ENCODE results near the gene GABRR3.
A peak's percentile ranks its signal among the peaks of the same experiment; 100 is the strongest.

Gene GABRR3

DNA sequence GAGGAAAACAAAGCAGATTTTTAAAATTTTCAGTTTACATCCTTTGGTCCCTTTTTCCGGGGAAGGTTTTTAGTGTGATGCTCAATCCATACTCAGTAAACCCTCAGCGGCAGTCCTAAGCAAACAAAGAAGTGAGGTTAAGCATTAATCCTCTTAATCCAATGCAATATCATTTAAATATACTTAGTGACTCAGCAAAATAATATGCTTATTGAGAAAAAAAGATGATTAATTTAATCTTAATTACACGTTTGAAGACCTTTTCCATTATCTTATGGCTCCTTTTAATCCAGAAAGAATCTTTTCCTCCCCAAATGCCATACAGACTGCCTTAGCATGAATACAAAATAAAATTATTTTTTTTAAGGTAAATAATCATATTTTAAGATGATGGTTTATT is at the start of gene GABRR3:
GABRR3 (minus strand) TSS at position 108 of the 400 bp plus-strand sequence. CDS start 328 bp downstream, outside the sequence.
- DNase-seq: no peak

DNA sequence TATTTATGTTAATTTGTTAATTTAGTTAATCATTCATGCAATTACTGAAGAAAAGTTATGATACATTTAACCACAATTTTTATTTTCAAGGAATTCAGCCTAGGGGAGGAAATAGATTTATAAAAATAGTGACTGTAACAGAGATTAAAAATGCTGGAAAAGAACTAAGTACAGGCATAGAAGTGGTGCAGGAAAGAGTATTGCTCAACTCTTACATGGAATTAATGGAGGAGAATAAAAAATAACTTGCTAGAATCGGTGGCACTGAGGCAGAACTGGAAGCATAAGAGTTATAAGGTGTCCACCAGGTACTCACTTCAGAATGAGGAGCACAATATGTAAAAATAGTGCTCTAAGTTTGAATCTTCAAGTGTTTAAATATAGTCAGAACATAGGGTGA is 38.4 kb upstream of the GABRR3 start:
- no peak for DNase-seq

DNA sequence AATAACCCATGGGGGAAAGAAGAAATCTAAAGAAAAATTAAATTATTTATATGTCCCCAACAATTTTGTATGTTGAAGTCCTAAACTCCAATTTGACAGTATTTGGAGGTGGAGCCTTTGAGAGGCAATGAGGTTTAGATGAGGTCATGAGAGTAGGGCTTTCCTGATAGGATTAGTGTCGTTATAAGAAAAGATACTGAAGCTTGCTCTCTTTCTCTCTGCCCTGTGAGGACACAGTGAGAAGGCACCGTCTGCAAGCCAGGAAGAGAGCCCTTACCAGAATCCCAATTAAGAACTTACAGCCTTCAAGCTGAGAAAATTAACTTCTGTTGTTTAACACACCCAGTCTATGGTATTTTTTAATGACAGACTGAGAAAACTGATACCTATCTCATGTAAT is 35.7 kb upstream of the GABRR3 start:
- no peak for DNase-seq

DNA sequence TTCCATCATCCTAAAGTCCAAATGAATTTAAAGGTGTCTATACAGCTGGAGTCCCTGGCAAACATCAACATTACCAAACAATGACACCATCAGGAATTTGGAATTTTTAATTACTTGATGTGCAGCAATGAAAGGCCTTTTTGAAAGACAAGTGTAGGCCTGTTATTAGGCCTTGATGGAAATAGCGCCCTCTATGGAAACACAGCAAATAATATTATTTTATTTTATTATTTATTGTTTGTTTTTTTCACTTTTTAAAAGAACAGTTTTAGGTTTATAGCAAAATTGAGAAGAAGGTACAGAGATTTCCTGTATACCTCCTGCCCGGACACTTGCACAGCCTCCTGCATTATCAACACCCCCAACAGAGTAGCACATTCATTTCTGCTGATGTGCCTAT is 33.7 kb upstream of the GABRR3 start:
- DNase-seq: no peak

DNA sequence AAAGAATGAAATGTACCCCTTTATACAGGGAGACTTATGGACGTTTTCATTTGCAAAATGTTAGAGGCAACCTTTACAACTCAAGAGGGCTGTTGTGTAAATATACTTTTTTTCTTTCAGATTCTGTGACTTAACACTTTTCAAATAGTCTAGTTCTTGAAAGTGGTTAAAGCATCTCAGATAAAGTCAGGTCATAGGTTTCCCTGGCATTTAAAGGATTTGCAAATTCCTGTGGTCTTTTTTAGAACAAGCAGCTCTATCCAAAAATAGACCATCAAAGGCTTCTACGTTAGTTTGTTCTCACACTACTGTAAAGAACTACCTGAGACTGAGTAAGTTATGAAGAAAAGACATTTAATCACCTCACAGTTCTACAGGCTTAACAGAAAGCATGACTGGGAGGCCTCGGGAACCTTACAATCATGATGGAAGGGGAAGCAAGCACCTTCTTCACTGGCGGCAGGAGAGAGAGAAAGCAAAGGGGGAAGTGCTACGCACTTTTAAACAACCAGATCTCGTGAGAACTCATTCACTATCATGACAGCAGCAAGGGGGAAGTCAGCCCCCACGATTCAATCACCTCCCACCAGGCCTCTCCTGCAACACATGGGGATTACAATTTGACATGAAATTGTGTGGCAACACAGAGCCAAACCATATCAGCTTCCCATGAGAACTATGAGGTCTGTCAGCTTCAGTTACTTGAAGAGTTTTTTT is 23.3 kb upstream of the GABRR3 start:
- no peak for DNase-seq

DNA sequence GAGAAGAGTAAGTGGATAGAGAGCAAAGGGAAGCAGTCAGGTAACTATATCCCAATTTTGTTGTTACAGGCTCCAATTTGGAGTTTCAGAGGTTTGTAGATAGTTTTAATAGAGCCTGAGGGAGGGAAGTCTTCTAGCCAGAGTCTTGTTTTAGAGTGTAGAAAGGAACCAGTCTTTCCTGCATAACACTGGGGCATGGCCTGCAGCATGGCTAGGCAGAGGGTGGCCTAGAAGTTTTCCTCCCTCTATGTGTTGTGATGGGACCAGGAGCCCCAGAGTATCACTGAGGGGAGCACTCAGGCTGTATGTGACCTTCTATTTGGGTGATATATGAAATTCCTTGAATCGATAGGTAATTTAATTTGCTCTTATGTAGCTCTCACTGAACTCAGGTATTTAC is 22.5 kb upstream of the GABRR3 start:
- no peak for DNase-seq

DNA sequence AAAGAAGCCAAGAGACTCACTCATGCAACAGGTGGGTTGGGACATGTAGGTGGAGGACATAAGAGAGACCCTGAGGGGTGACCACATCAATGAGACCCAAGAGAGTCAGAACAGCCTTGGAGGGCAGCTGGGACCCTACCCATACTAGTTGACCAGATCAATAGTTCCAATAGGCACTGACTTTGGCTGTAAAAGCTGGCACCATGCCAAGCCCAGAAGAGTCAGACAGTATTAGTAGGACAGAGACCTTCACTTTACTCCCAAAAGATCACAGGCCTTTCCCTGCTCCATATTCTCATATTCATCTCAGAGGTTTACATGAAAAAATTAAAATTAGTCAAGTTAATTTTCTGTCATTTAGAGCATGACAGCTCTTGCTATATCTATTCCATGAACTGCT is 20.9 kb upstream of the GABRR3 start:
- DNase-seq: no peak

DNA sequence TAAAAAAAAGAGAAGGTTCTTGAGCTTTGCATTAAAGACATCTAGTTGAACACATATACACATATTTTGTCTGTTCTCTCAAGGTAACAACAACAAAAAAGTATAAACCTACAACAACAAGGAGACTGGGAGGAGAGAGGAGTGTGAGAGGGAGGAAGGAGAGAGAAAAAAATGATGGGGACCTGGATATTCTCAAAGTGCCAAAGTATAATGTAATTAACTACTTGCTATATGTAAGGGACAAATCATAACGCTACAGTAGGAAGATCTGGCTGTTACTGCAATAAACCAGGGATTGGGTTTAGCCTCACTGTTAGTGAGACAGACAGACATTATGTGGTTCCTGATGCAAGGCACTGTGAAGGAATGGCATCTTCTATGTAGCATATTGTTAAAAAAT is 14.2 kb upstream of the GABRR3 start:
- DNase-seq: no peak

DNA sequence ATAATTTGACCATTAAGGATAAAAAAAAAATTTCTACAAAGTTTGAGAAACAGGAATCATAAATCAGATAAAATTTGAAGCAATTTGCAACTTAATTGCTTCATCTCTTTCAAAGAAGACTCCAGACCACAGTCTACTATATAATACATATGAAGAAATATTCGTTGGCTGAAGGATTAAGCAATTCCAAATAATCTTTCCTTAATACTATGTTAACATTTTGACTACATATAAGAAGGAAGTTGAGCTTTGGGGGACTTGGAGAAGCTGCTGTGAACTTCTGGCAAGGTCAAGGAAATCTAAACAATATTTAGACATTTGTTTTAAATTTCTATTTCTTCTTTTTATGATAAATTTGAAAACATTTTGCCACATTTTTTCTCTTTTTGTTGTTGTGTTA is 13.5 kb upstream of the GABRR3 start:
- DNase-seq: no peak

DNA sequence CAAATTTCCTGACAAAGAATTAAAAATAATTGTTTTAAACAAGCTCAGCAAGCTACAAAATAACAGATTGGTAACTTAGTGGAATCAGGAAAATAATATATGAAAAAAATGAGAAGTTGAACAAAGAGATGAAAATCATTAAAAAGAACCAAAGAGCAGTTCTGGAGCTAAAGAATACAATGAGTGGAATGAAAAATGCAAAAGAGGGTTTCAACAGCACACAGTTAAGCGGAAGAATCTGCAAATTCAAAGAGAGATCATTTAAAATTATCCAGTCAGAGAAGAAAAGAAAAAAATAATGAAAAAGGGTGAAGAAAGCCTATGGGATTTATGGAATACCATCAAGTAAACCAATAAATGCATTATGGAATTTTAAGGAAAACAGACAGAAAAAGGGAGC is 6.2 kb upstream of the GABRR3 start:
- DNase-seq: no peak

DNA sequence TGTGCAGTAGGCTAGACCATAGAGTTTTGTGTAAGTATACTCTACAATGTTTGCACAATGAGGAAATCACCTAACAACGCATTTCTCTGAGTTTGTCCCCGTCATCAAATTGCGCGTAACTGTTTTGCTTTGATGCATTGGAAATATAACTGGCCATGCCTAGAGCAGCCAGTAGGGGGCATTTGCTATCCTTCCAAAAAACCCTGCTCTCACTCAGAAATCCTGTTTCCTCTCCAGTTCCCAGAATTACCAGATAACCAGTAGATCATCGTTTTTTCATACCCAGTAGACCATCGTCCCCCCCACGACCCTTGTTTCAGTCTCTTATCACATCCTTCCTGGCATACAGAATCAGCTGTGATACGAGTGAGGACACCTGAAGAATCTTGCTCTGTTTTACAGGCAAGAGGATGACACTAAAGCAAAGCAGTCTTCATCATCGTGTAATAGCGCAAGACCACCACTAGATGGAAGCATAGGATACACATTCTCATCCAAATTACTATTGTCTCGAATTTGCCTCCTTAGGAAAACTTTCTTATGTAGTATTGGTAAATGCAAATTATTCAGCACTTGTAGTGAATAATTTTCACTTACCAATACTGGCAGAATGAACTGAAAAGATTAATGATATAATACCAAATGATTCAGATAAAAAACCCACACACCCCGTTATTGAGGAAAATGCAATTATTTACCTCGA is 4.4 kb upstream of the GABRR3 start:
- DNase-seq: peak; percentile 68

DNA sequence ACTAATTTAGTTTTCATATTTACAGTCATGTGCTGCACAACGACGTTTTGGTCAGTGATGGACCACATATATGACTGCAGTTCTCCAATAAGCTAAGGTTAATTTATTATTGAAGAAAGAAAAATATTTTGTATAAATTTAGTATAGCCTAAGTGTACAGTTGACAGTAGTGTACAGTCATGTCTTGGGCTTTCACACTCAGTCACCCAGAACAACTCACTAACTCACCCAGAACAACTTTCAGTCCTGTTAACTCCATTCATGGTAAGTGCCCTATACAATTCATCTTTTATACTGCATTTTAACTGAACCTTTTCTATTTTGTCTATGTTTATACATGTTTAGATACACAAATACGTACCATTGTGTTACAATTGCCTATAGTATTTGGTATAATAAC is 3.8 kb upstream of the GABRR3 start:
- DNase-seq: no peak

DNA sequence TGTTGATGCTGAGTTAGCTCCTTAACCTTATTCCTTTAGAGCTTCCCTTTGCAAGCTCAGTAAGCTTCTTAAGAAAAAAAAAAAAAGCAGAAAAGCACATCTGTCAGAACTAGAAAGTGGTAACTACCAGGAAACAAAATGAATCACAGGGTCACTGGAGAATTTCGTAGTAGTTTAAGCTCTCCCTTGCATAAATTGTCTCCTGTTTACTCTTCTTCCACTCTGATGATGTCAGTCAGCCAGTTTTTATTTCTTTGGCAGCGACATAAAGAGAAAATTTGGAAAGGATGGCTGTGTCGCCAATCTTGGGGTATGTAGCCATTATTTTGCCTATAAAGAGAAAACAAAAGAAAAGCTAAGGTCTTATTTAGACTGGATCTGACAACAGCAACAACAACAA is 3.2 kb upstream of the GABRR3 start:
- DNase-seq: no peak

DNA sequence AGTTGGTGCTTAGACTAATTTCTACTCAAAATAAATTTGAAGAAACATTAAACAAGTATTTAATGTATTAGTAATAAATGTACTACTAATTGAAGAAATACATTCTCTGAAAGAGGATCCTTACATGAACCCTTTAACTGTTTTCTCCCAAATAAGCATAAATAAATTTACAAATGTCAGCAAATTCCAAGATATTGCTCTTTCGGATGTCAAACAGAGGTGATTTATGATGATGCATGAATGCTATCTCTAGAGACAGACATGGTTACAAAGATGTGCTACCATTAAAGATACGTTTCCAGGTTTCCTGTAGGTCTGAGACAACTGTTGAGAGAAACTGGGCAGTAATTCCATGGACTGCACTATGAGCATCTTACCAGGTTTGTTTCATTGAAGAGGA is 629 bp downstream of the GABRR3 start:
- no peak for DNase-seq

DNA sequence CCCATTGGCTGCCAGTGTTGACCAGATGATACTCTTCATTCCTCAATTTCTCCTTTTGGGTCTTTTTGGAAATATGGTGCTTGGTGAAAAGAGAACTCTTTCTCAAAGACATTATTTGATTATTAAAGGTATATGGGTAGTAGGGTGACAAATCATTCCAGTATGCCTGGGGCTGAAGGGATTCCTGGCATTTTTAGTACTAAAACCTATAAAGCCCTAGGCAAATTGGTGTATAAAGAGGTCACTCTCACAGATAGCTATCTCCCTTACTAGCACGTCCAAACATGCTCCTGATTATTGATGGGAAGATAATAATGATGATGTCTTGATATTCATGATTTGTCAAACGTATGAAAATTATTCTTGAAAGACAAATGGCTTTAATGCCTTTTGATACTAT is 1.1 kb downstream of the GABRR3 start:
- DNase-seq: no peak

DNA sequence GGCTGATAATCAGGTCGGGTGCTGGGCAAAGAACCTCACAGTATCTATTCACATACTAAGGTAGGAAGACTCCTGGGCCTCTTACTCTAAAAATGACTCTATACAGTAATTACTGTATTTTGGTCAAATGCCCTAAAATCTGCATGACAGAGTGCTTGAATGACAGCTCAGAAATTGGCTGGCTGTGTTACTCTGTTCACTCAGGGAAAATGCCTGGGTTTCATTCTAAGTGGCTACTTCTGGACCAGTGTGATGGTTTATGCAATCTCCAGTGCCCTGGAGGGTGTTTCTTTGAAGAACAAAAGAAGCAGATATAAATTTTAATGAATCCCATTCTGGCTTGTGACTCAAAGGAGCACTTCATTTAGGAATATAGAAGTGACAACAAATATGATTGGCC is 2.2 kb downstream of the GABRR3 start:
- no peak for DNase-seq

DNA sequence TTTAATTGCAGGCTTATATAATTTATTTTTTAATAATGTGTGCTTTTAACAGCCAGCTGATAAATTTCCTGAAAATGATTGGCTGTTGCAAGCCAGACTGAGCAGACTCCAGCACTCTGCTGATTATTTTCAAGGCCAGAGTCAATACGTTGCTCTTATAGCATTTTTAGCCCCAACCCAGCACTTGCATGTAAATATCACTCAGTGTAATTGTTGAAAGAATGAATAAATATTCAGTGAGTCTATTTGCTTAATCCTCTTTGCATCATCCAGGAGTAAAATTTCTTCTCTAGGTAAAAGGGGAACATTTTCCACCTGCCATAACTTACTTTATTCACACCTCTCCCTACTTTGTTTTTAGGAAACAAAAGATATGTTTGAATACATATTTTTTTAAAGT is 2.9 kb downstream of the GABRR3 start:
- no peak for DNase-seq

DNA sequence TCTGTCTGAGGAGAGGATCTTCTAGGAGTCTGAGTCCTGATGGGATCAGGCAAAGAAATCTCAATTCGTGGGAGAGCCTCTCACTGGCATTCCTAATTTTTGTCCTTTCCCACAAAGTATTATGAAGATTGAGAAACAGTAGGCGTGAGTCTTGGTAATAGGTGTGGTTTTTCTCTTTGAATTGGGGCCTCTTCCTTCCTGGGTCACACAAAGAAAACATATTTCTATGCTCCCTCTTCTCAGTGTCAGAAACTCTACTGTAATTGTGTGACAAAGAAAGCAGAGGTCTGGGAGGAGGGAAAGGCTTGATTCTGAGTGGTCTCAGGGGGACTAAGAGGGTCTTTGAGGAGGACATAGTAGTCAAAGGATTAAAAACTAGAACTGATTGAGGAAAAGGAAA is 6.0 kb downstream of the GABRR3 start:
- DNase-seq: no peak

DNA sequence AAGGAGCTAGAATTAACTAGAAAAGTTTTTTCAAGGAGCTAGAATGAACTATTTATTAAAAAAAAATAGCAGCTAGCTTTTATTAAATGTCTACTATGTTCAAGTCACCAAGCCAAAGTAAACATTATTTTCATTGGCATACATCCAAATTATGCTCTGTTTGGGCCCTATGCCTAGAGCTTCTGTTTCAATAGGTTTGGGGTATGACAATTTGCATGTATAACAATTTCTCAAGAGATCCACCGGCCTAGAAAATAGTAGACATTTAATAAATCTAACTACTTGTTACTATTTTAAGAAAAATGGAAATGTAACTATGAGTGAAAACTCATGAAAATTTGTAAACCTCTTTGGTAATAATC is 8.0 kb downstream of the GABRR3 start:
- DNase-seq: no peak

DNA sequence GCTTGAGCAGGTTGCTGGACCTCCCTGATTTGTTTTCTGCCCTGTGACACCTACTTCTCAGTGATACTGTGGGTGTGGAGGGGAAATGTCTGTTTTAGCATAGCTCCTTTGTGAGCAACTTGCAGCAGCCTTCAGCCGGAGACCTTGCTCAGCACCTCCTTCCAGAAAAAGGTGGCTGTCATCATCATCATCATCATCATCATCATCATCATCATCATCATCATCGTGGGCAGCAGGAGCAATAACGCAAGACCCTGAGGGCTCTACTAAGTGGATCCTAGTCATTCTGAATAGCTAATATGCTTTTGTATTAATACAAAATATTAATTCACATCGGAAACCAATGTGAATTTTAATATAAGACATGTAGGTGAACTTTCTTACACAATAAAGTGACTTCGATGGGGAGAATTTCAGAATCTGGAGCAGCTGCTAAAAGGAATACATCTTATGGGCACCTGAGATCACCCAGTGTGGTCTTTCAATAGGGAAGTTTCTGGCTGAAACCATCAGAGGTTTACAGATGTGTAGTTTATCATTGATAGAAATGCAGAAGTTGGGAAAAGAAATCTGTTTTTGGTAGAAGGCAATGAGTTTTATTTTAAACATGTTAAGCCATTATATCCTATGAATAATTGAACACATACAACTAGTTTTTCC is 8.6 kb downstream of the GABRR3 start:
- DNase-seq: no peak

DNA sequence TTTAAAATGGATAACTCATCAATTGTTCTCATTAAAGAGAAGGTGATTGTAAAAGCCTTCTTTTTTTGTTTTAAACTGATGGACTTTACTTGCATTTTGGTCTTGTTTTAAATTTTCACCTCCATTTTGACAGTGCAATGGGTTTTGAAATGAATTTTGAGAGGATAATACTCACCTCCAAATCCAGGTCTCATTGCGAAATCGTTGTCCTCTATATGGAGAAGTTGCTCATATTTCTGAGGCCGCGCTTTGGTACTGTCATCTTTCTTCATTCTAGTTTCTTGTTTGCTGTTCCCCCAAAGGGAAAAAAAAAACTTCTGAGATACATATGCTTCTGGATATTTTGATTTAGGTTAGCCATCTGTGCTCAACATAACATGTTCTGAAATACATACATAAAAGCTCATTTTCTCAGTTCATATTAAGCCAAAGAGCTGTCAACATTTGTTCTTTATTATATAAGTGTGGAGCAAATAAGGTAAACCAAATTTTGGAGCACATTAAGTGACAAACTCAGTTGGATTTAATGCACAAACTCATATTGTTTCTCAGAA is 9.6 kb downstream of the GABRR3 start:
- no peak for DNase-seq

DNA sequence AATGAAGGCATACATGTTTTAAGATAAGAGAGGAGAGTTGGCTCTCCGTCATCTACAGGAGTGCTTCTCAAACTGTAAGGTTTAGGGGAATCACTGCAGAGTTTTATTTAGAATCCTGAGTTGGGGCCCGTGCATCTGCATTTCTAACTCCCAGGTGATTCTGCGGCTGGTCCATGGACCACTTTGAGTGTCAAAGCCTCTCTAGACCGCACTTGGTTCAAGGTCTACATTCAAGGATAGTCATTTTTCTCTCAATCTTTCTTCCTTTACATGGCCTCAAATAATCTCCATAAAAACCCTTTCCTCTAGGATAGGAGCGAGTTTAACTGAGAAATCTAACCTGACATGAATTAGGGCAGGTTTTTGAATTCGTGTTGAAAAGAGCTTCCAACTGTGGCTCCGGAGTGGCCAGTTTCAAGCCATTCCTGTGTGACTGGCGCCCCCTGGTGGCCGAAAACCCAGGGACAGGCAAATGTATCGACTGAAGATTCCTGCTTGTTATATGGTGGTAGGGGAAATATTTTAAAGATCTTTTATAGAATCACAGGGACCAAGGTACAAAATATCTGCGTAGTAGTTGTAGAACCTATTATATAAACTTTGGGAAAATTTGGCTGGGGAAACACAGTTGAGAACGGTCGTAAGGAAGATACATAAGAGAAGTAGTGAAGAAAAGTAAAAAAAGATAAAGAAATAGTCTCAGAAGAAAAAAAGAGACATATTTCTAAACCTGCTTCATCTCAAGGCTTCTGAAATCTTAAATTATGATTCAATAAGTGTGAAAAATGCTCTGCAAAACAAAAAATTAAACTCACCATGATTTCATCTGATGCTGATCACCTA is 11.9 kb downstream of the GABRR3 start:
- DNase-seq: peak; percentile 94

Data from activated CD4-positive, CD25-positive, alpha-beta regulatory T cell treated with anti-CD3 and anti-CD28 coated beads, Interleukin-2, amount 50 U/mL, for 72 hours (primary cell).